Neural progenitor cell (in vitro differentiated cells): ENCODE measurements around the gene SLC38A10. TPM values are rescaled to one million over a fixed set of nuclear protein-coding genes. Genes with fewer than 3 reads are reported as not detected.

Experiments
- DNase-seq: peaks from one replicate; pipeline ENCODE4 v3.0.0-alpha.2; 2016; ENCODE audit warnings: low spot score
- H2AFZ ChIP-seq: fragments of 200-600 bp; sonication (generic); replicated peaks from 2 replicates; pipeline ENCODE4 v1.6.1; 2016; ENCODE audit warnings: antibody characterized with exemption
- H3F3A ChIP-seq: fragments of 200-600 bp; sonication (generic); 2 replicates; pipeline ENCODE4 v1.6.1; 2016; ENCODE audit warnings: antibody characterized with exemption, low read depth
- H3K27ac ChIP-seq: fragments of 200-600 bp; sonication (generic); 2 replicates; pipeline ENCODE4 v1.5.1; 2016; ENCODE audit warnings: mild to moderate bottlenecking
- H3K27me3 ChIP-seq: fragments of 200-600 bp; sonication (generic); 2 replicates; pipeline ENCODE4 v1.6.1; 2016; ENCODE audit warnings: mild to moderate bottlenecking, moderate library complexity
- H3K36me3 ChIP-seq: fragments of 200-600 bp; sonication (generic); 2 replicates; pipeline ENCODE4 v1.5.1; 2016
- H3K4me1 ChIP-seq: fragments of 200-600 bp; sonication (generic); 2 replicates; pipeline ENCODE4 v1.6.1; 2016; ENCODE audit warnings: mixed run types
- H3K4me2 ChIP-seq: fragments of 200-600 bp; sonication (generic); 2 replicates; pipeline ENCODE4 v1.6.1; 2016
- H3K4me3 ChIP-seq: fragments of 200-600 bp; sonication (generic); 2 replicates; pipeline ENCODE4 v1.5.1; 2016
- H3K79me2 ChIP-seq: fragments of 200-600 bp; sonication (generic); 2 replicates; pipeline ENCODE4 v1.6.1; 2016; ENCODE audit warnings: low read depth
- H3K9ac ChIP-seq: fragments of 200-600 bp; sonication (generic); 2 replicates; pipeline ENCODE4 v1.6.1; 2016
- H3K9me3 ChIP-seq: fragments of 200-600 bp; sonication (generic); 2 replicates; pipeline ENCODE4 v1.5.1; 2016; ENCODE audit warnings: low read depth
- H4K20me1 ChIP-seq: fragments of 200-600 bp; sonication (generic); 2 replicates; pipeline ENCODE4 v1.6.1; 2016; ENCODE audit warnings: low read depth
- H3K27ac Mint-ChIP-seq: 3 replicates; pipeline ENCODE4 v1.8.0; 2021; ENCODE audit warnings: mixed read lengths
- H3K27me3 Mint-ChIP-seq: 2 replicates; pipeline ENCODE4 v1.8.0; 2022; ENCODE audit warnings: low read depth, mild to moderate bottlenecking, inconsistent platforms, moderate library complexity, mixed read lengths; ENCODE audit not compliant: insufficient read depth
- H3K36me3 Mint-ChIP-seq: 3 replicates; pipeline ENCODE4 v1.8.0; 2021; ENCODE audit warnings: mixed read lengths
- H3K4me1 Mint-ChIP-seq: 3 replicates; pipeline ENCODE4 v1.8.0; 2021; ENCODE audit warnings: mixed read lengths
- H3K4me3 Mint-ChIP-seq: 3 replicates; pipeline ENCODE4 v1.8.0; 2021; ENCODE audit warnings: mild to moderate bottlenecking, moderate library complexity, mixed read lengths
- H3K9me3 Mint-ChIP-seq: 3 replicates; pipeline ENCODE4 v1.8.0; 2020; ENCODE audit warnings: mixed read lengths
- CTCF ChIP-seq: fragments of 200-600 bp; sonication (generic); IDR thresholded peaks from 2 replicates; pipeline ENCODE4 v1.5.1; 2017; ENCODE audit warnings: antibody characterized with exemption, mild to moderate bottlenecking
- EZH2 ChIP-seq: fragments of 200-600 bp; sonication (generic); IDR thresholded peaks from 2 replicates; pipeline ENCODE4 v1.6.1; 2017; ENCODE audit warnings: antibody characterized with exemption, mild to moderate bottlenecking, moderate library complexity
- EZH2phosphoT487 ChIP-seq: fragments of 200-600 bp; sonication (generic); IDR thresholded peaks from 2 replicates; pipeline ENCODE4 v1.6.1; 2017; ENCODE audit warnings: antibody characterized with exemption
- total RNA-seq: library from RNA; depleted of rRNA; stranded (reverse); fragments of >200 nt; gene quantifications from 2 replicates; pipeline ENCODE4 v1.2.3, GENCODE V29; 2015; ENCODE audit warnings: low replicate concordance

The SLC38A10 gene
- total RNA-seq, 1 donor from 2014 or later = 8.3 TPM

GRCh38 chr17:81305051-81305630, 10.0 kb upstream of the SLC38A10 start:
- H3K27ac Mint-ChIP-seq = peak overlapping the region; percentile 90
- DNase-seq = no peak
- H3K36me3 Mint-ChIP-seq = no peaks in the 10 kb centered on the region
- TF ChIP-seq CTCF = no peak
- TF ChIP-seq EZH2 = no peak
- TF ChIP-seq EZH2phosphoT487 = no peak
- H3K4me2 ChIP-seq = no peak overlapping the region
- no peaks in the 10 kb centered on the region for H3K9me3 ChIP-seq
- peaks cover 15% of the 10 kb centered on the region for H3K27me3 Mint-ChIP-seq
- H3K36me3 ChIP-seq = no peaks in the 10 kb centered on the region
- H2AFZ ChIP-seq = no peak overlapping the region
- H3K4me1 Mint-ChIP-seq = peaks cover 23% of the 10 kb centered on the region
- H3K9ac ChIP-seq = no peak overlapping the region
- no peak overlapping the region for H3K4me3 ChIP-seq
- H3K27ac ChIP-seq = no peak overlapping the region
- peaks cover 6% of the 10 kb centered on the region for H3K4me1 ChIP-seq
- peaks cover 2% of the 10 kb centered on the region for H3K9me3 Mint-ChIP-seq
- no peaks in the 10 kb centered on the region for H3K79me2 ChIP-seq
- H3F3A ChIP-seq = no peaks in the 10 kb centered on the region
- no peaks in the 10 kb centered on the region for H3K27me3 ChIP-seq
- peak overlapping the region; percentile 52 for H3K4me3 Mint-ChIP-seq
- H4K20me1 ChIP-seq = no peaks in the 10 kb centered on the region

- no peak for DNase-seq
- no peaks in the 10 kb centered on the region for H3K79me2 ChIP-seq
- Mint-ChIP-seq H3K27ac (no peak overlapping the region), H3K4me1 (peaks cover 21% of the 10 kb centered on the region), H3K27me3 (peaks cover 15% of the 10 kb centered on the region), H3K4me3 (no peak overlapping the region), H3K36me3 (no peaks in the 10 kb centered on the region), H3K9me3 (peaks cover 2% of the 10 kb centered on the region)
- TF ChIP-seq EZH2 (no peak), CTCF (no peak), EZH2phosphoT487 (no peak)
- H3K9me3 ChIP-seq = no peaks in the 10 kb centered on the region
- no peak overlapping the region for H3K9ac ChIP-seq
- H3F3A ChIP-seq = no peaks in the 10 kb centered on the region
- H3K4me1 ChIP-seq = peaks cover 2% of the 10 kb centered on the region
- H3K27me3 ChIP-seq = no peaks in the 10 kb centered on the region
- H3K4me2 ChIP-seq = no peak overlapping the region
- no peak overlapping the region for H2AFZ ChIP-seq
- H4K20me1 ChIP-seq = no peaks in the 10 kb centered on the region
- H3K4me3 ChIP-seq = no peak overlapping the region
- H3K36me3 ChIP-seq = no peaks in the 10 kb centered on the region
- no peak overlapping the region for H3K27ac ChIP-seq
These were observed 9.3 kb upstream of the SLC38A10 start for GRCh38 chr17:81304196-81305015.

GRCh38 chr17:81303385-81303784, 8.3 kb upstream of the SLC38A10 start:
- Mint-ChIP-seq H3K27ac (no peak overlapping the region), H3K9me3 (peaks cover 2% of the 10 kb centered on the region), H3K27me3 (peaks cover 13% of the 10 kb centered on the region), H3K4me3 (no peak overlapping the region), H3K36me3 (no peaks in the 10 kb centered on the region), H3K4me1 (peaks cover 16% of the 10 kb centered on the region)
- Histone ChIP-seq H3K27ac (no peak overlapping the region), H3K9ac (no peak overlapping the region), H4K20me1 (no peaks in the 10 kb centered on the region), H3F3A (peaks cover 4% of the 10 kb centered on the region), H3K36me3 (no peaks in the 10 kb centered on the region), H3K4me3 (no peak overlapping the region), H3K4me1 (no peaks in the 10 kb centered on the region), H2AFZ (no peak overlapping the region), H3K79me2 (no peaks in the 10 kb centered on the region), H3K4me2 (no peak overlapping the region), H3K9me3 (no peaks in the 10 kb centered on the region), H3K27me3 (no peaks in the 10 kb centered on the region)
- no peak for TF ChIP-seq CTCF
- TF ChIP-seq EZH2phosphoT487 = no peak
- no peak for TF ChIP-seq EZH2
- no peak for DNase-seq
